ENCODE measurements around the gene STRIP1.
A peak's percentile ranks its signal among the peaks of the same experiment; 100 is the strongest.

STRIP1 gene

DNA sequence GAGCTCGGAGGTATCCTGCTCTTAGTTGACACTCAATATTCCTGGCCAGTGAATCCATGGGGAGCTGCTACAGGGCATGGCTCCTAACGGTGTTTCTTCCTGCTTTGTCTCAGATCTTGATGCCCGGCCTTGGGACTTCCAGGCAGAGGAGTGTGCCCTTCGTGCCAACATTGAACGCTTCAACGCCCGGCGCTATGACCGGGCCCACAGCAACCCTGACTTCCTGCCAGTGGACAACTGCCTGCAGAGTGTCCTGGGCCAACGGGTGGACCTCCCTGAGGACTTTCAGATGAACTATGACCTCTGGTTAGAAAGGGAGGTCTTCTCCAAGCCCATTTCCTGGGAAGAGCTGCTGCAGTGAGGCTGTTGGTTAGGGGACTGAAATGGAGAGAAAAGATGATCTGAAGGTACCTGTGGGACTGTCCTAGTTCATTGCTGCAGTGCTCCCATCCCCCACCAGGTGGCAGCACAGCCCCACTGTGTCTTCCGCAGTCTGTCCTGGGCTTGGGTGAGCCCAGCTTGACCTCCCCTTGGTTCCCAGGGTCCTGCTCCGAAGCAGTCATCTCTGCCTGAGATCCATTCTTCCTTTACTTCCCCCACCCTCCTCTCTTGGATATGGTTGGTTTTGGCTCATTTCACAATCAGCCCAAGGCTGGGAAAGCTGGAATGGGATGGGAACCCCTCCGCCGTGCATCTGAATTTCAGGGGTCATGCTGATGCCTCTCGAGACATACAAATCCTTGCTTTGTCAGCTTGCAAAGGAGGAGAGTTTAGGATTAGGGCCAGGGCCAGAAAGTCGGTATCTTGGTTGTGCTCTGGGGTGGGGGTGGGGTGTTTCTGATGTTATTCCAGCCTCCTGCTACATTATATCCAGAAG lies 19.4 kb downstream of the STRIP1 start:
- peak; percentile 43 for DNase-seq

DNA sequence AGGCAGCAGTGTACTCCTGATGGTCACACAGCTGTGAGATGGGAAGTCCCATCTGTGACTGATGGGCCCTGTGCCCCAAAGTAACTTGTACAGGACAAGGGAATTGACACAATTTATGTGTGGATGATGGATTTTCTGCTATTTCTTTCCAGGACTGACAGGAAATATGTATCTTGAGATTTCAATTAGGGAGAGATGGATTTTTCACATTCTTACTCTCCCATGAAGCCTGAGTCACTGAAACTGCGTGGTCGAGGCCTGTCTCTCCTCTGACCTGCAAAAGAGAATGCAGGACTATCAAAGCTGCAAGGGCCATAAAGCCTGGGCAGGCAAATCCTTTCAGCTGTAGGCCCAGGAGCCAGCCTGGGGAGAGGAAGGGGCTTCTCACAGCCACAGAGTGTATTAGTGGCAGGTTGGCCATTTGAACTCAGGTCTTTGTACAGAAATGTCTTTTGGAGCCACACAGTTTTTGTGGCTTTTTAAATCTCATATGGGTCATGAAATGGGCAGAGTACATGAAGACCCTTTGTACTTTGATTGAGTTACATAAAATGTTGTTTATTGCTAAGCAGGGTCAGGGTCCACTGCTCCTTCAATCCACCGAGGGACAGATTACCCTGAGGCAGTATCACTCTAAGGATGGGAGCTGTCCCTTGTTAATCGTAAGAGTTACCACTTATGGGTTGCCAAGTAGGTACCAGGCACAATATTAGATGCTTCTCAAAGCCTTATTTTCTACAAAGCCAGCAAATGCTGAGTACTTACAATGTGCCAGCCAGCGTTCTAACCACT lies 21.3 kb downstream of the STRIP1 start:
- DNase-seq = no peak

DNA sequence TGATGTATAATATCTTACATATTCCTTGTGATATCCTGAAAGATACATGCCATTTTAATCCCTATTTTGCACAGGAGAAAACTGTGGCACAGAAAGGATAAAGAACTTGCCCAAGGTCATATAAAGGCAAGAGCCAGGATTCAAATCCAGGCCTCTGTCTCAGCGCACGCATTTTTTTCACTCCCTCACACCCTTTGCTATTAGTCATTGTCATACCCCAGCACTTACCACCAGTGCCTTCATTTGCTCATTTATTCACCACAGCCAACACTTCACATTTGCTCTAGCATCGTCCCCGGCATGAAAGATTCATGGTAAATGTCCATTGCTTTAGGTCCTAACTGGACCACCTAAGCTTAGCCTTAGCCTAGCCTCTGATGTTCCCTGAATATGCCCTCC lies 21.9 kb downstream of the STRIP1 start:
- DNase-seq = no peak

DNA sequence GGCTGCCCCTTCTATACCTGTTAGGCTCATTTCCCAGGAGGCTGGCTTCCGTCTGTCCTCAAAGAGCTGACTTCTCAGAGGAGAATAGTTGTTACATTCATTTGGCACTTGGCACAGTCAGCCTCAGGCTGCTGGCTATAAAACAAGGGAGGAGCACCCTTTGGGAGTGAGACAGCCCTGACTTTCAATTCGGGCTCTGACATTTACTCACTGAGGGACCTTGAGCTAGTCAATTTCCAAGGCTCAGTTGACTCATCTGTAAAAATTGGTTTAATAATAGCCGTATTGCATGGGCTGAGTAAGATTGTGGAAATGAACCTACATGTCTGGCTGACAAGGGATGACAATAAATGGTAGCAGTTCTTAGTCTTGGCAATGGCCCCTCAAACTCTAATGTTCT lies 22.4 kb downstream of the STRIP1 start:
- no peak for DNase-seq

DNA sequence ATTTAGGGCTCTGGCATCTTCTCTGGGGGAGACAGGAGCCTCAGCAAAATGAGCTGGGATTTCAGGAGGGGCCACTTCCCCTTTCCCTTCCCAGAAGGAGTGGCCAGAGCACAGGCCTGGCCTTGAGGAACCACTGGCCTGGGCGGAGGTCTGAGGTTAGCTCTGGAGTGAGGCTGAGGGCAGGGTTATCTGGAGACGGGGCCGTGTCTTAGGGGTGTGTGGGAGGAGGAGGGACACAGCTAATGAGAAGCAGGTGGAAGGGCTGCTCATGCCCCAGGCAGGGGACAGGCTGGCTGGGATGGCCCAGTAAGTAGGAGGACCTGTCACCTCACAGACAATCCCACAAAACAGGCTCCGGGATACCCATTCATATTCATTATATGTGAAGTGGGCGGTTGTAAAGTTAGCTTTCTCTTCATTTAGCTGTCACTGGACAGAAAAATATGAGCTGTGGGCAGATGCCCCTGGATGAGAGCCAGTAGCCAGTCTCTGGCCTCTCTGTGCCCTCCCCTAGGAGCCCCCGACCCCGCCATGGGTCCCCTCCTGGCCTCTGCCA lies 23.6 kb downstream of the STRIP1 start:
- DNase-seq = no peak

DNA sequence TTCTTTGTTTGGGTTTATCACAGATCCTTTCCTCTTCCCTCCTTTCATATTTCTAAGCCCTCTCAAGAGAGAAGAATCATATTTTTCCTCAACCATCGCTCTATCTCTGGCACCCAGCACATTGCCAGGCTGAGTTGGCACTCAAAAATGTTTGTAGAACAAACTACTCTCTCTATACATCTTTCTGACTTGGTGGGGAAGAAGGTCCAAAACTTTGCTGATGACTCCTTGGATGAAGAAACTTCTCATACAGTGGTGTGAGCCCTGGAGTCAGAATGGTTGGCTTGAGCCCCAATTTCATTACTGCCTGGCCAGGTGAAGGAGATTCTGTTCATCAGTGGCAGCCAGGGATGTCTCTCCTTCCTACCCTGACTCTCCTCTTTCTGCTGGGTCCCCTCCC lies 24.2 kb downstream of the STRIP1 start:
- no peak for DNase-seq

DNA sequence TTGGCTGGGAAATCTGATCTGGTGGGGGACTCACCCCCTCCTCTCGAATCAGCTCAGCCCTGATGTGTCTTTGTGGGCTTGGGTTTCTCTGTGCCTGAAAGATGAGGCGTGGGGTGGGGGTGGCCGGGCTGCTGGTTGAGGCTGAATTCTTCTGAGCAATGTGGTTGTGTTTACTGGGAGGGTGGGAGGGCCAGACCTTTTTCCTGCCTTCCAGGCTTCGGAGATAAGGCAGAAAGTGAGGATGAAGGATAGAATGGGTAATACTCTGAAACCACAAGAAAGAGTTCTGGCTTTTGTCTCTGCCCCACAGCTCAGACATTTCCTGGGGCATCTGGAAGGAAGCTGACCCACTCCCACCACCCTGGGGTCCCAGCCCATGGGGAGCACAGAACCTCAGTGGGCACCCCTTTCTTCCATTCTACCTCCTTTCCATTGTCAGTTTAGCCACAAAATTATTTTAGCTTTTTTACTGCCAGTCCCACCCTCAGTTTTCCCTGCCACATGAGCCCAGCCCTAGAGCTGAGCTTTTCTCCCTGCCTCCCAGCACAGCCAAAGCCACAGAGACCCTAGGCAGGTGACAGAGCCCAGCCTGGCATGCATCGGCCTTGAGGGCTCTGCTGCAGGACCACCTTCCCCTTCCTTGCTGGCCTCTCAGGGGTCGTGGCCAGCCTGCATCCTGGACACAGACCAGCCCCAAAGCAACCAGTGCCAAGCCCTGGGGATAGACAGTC lies 24.9 kb downstream of the STRIP1 start:
- DNase-seq = no peak

DNA sequence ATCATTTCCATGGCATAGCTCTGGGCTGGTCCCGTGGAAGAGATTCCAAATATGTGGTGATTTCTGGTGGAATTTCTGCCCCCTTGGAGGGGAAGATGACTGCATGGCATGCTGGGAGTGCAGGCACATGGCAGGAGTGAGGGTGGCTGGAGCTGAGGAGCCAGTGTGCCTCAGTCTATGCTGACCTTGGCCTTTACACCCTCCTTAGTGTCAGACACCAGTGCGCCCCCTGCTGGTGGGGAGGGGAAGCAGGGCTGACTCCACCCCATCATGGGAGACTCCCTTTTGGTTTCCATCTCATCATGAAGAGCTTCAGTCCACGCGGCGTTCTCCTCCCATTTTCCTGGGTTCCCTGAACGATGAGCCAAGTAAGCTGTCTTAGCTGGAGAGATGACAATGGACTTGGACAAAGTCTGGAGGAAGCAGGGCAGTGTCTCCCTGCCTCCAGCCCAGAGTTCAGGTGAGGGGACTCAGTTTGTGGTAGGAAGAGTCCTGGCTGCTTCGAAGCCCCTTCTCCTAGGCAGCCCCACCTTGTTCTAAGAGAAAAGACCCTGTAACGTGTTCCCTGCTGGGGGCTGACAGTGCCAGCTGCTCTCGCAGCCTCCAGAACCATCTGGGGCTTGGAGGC lies 25.7 kb downstream of the STRIP1 start:
- DNase-seq = peak; percentile 64

DNA sequence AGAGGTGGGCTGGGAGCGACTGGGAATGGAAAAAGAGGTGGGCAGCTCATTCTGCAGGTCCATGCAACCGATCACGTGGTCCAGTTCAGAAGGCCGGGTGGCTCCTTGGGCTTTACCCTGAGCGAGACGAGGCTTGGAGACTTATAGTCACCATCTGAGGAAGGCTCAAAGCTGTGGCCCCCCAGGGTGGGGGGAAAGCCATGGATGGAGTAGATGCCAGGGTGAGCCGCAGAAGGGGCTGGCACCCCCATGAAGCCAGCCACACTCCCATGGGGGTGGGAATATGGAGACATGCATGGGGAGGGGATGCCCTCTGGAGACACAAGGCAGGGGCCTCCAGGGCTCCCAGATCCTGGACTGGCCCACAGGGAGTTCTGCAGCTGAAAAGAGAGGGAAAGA lies 26.2 kb downstream of the STRIP1 start:
- no peak for DNase-seq

DNA sequence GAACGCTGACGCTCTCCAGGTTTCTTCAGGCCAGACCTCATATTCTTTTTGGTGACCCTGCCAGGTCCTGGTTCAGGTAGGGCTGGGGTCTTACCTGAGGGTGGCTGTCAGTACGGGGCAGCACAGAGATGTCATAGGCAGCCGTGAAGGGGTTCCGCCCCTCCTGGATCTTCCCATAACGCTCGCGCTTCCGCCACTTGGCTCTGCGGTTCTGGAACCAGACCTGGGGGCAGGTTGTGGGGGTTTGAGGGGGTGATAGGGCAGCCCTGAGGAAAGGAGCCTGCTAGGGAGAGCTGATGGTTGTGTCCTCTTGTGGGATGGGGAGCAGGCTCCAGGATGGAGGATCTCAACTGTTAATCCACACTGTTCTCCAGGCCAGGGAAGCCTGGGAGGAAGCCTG lies 26.9 kb downstream of the STRIP1 start:
- DNase-seq = no peak

DNA sequence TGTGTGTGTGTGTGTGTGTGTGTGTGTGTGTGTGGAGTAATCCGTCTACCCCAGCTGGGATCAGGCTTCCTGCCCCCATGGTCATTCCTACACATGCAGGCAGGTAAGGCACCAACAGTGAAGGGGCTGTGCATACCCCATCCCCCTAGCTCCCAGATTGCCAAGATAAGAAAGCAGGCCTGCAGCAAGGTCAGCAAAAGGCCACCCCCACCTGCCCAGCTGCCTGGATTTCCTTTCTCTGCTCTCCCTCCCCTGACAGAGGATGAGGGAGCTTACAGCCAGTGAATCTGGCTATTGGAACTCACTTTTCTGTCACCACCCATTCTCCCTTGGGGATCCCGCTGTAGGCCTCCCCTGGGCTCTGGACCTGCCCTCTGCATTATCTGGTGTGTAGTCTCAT lies 28.2 kb downstream of the STRIP1 start:
- DNase-seq = no peak

DNA sequence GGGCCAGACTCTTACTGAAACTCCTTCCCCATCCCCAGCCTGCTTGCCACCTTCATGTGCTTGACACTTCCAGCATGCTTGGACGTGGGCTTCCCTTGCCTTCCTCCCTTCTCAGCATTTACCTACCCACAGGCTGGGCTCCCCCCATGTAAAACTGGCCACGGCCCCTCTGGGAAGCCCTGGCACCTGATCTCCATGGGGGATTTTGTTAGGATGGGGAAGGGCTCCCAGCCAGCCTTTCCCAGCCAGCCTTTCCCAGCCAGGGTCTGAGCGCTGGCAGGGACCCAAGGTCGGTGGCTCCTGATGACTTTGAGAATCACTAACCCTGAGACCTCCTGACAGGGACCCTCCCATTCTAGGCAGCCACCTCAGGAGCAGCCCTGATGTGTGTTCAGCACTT lies 29.4 kb downstream of the STRIP1 start:
- DNase-seq = no peak

DNA sequence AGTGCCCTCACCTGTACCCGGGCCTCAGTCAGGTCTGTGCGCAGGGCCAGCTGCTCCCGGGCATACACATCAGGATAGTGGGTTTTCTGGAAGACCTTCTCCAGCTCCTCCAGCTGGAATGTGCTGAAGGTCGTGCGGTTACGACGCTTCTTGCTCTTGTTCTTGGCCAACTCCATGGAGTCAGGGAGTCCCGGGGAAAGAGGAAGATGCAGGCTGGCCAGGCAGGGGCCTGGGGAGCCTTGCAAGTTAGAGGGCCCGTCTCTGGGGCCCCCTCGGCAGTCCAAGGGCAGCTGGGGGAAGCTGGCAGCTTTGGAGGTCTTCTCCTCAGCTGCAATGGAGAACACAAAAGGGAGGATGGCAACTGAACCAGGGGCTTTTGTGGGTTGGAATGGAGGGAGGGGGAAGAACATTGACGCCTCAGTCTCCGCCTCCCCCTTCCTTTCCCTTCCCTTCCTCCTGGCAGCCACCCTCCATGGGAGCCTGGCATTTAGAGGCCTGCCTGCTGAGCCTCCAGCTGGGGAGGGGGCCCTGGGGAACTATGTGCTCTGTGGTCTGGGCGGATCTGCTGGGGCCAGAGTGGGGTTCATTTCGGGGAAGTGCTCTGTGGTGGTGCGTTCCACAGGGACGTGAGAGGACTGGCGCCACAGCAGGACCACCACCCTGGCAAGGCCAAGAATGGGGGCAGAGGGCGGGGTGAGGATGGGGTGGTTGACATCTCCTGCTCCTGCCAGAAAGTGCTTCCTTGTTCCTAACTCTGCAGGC lies 30.3 kb downstream of the STRIP1 start:
- no peak for DNase-seq

DNA sequence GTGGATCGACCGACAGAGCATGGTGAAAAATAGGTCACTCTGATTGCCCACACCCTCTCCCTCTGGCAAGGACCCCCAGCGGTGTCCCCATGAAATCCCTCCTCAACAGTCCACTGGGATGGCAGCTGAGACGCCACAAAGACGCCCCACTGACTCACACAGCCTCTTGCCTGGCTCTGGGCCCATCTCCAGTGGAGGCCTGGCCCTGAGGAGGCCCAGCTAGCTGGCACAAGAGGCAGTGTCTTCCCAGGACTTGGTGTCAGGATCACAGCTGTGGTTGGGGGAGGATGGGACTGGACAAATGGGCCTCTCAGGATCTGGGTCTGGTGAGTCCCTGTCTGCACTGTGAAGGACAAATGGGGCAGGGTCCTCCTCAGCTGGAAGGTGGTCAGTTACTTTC lies 31.4 kb downstream of the STRIP1 start:
- no peak for DNase-seq

DNA sequence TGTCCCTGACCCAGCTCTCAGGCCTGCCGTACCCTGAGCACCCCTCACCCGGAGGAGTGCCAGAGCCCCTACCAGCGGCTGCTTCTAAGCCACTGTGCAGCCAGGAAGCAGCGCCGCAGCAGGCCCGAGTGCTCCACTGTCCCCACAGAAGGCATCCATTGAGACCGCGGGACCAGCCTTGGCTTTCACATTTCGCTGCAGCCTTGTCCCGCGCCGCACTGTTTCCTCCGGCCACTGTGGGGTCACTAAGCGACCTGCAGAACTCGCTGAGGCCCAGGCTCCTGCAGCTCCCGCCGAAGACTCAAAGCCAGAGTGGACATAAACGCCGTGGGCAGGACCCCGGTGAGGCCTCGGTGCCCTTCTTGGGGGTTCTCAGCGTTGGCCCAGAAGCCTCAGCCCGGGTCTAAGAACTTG lies 33.1 kb downstream of the STRIP1 start:
- no peak for DNase-seq

DNA sequence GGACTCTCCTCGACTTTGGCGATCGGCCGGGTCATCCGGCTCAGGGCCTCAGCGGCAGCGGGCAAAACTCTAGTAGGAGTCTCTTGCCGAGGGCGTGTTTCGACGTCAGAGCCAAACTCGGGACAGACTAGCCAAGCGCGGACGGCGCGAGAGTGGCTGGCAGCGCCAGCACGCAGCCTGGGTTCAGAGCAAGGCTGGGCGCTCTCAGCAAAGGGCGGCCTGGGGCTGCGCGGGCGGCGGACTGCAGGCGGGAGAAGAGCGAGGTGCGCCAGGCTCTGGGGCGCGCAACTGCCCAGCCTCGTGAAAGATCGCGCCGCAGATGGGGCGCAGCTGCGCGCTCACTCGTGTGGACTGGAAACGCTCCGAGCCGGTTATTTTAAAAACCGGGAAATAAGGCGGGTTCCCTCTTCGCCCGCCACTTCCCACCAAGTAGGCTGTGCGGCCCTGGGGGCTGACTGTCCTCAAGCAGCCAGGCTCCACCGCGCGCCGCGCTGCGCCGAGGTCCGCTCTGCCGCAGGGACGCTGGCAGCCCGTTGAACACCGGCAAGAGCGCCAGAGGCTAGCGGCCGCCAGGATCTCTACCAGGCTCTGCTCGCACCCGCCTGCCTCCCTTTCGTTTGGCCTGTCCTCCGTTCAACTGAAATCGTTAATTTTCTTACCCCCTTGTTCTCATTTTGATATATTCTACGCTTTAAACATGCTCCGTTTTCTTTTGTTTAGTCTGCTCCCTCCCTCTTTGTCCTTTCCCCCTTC lies 33.6 kb downstream of the STRIP1 start:
- DNase-seq = no peak

DNA sequence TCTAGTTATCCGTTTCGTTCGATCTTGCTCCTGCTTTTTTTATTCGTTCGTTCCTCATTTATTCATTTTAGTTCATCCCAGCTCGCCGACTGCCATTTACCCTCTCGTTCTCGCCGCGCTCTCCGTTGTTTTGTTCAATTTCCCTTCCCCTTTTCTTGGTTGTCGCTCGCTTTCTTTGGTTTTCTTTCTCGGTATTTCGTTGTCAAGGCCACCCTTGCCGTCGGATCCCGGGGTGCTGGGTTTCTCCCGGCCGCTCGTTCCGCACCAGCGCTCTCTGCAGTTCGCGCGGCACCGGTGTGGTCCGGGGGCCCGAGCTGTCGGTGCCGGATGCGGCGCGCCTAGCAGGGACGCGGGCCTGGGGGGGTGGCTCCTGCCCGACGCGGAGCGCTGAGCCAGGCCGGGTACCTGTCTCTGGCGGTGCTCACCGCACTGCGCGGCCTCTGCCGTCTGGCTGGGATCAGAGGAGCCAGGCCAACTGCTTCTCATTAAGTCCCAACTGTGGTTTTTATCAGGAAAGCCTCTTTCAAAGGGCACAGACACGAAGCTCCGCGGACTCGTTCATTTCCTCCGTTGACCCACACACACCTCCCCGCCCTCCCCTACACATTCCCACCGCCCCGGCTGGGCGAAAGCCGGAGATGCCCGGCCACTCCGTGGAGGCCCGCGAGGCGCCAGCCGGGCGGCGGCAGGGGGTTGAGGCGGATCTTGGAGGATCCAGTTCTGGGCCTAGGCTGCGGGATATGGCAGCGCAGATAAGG lies 34.4 kb downstream of the STRIP1 start:
- DNase-seq = no peak

DNA sequence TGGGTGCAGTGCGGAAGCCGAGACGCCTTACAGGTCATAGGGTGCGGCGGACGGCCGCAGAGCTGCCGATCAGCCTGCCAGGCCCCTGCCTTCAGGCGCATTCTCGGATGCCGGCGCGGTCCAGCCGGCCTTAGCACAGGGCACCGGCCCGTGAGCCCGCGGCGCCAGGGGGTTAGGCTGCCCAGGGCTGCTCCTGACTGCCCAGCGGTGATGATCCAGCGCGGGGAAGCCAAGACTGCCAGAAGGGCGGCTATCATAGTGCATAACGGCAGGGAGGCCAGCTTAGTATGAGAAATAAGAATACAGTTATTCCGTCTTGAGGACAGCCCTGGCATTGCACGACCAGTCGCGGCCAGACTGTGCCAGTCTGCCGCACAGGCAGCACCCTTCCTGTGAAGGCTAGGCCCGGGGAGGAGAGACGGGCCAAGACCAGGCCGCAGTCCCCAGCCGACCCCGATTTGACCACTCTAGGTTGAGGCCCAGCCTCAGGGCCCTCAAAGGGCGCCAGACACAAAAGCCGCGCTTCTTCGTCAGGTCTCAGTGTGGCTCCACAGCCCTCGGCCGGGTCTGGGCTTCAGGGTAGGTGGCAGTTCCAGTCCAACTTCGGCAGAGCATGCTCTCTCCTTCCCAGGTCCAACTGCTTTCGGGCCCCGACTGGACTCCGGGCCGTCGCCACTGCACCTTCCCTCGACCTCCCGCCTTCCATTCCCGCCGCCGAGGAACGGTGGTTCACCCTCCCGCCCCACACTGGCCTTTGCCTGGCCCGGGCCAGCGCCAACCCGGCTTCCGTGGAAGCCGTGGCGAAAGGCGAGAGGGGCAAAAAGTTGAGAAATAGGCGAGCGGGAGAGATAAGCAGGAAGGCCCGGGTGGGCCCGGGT lies 35.2 kb downstream of the STRIP1 start:
- no peak for DNase-seq

DNA sequence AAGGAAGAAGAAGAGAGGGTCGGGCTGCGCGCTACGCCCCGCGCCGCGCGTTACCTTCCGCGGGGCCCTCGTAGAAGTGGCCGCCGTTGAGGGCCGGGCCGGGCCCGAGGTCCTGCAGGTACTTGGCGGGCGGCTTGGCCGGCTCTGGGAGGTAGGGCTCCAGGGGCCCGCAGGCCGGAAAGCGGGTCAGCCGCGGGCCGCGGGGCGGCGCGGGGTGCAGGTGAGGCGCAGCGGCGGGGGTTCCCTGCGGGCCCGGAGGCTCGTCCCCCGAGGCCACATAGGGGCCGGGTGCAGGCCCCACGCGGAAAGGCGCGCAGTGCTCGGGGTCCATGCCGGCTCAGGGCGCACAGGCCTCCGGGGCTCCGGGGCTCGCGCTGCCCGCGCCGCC lies 35.9 kb downstream of the STRIP1 start:
- no peak for DNase-seq
